Pons (tissue), 1 donor: ENCODE measurements around the gene SHH.

Source experiments
- DNase-seq: peaks from one replicate; pipeline ENCODE4 v3.0.0-alpha.2; 2016; ENCODE audit warnings: low spot score

Gene SHH

GRCh38 chr7:155811895-155812761, at the start of gene SHH:
Gene SHH, minus strand, starts transcription at chr7:155812463. Its CDS starts 341 bp downstream, at chr7:155812122.
- no peak for DNase-seq

- no peak for DNase-seq
These were observed 49.2 kb upstream of the SHH start for GRCh38 chr7:155861480-155861868.

- no peak for DNase-seq
These were observed 48.7 kb upstream of the SHH start for GRCh38 chr7:155860840-155861479.

- no peak for DNase-seq
These were observed 48.2 kb upstream of the SHH start for GRCh38 chr7:155860461-155860839.

- DNase-seq: no peak
These were observed 46.3 kb upstream of the SHH start for GRCh38 chr7:155858521-155859061.

- DNase-seq: no peak
These were observed 44.9 kb upstream of the SHH start for GRCh38 chr7:155857141-155857540.

- no peak for DNase-seq
These were observed 44.4 kb upstream of the SHH start for GRCh38 chr7:155856656-155857055.

- no peak for DNase-seq
These were observed 40.4 kb upstream of the SHH start for GRCh38 chr7:155852426-155853301.

GRCh38 chr7:155851892-155852291, 39.6 kb upstream of the SHH start:
- no peak for DNase-seq

- DNase-seq: no peak
These were observed 38.8 kb upstream of the SHH start for GRCh38 chr7:155850766-155851678.

GRCh38 chr7:155850001-155850436, 37.8 kb upstream of the SHH start:
- no peak for DNase-seq

GRCh38 chr7:155848691-155849669, 36.7 kb upstream of the SHH start:
- DNase-seq: no peak

- no peak for DNase-seq
These were observed 35.7 kb upstream of the SHH start for GRCh38 chr7:155847821-155848435.

GRCh38 chr7:155846936-155847335, 34.7 kb upstream of the SHH start:
- DNase-seq: no peak

GRCh38 chr7:155846156-155846555, 33.9 kb upstream of the SHH start:
- no peak for DNase-seq

- DNase-seq: no peak
These were observed 33.0 kb upstream of the SHH start for GRCh38 chr7:155845226-155845625.

GRCh38 chr7:155844526-155844925, 32.3 kb upstream of the SHH start:
- DNase-seq: no peak

- no peak for DNase-seq
These were observed 31.8 kb upstream of the SHH start for GRCh38 chr7:155844019-155844453.

GRCh38 chr7:155843426-155844018, 31.3 kb upstream of the SHH start:
- no peak for DNase-seq
